Activated B cell treated with CpG ODN at 0.5 μM for 24 hours (primary cell): ENCODE data around the gene MRC2. TPM values are rescaled to one million over a fixed set of nuclear protein-coding genes. Genes with fewer than 3 reads are reported as not detected.
"Not testable (repeated sequence)": the region's sequence is repeated elsewhere in the genome, so short reads cannot be mapped to it uniquely, and the experiment has no call there.

Experiments used
- ATAC-seq: fragments of 200-7000 bp; cut with Tn5 transposase; one replicate; pipeline ENCODE4 v1.10.0; 2021; ENCODE audit warnings: low read depth, mild to moderate bottlenecking, moderate library complexity
- CTCF ChIA-PET: fragments of 350-600 bp; sonication (Branson Sonifier 250); formaldehyde crosslinking; loops from one replicate; lab custom pipeline; 2021; ENCODE audit warnings: antibody characterized with exemption; lab: Charles Lee
- POLR2A ChIA-PET: fragments of 350-600 bp; sonication (Branson Sonifier 250); formaldehyde crosslinking; loops from one replicate; lab custom pipeline; 2021; ENCODE audit warnings: antibody characterized with exemption; lab: Charles Lee
- DNase-seq: peaks from one replicate; pipeline ENCODE4 v3.0.0; 2022
- H3K27ac Mint-ChIP-seq: one replicate; pipeline ENCODE4 v1.8.0; 2020; ENCODE audit warnings: mixed read lengths
- H3K27me3 Mint-ChIP-seq: one replicate; pipeline ENCODE4 v1.8.0; 2021; ENCODE audit warnings: mixed read lengths
- H3K36me3 Mint-ChIP-seq: one replicate; pipeline ENCODE4 v1.8.0; 2021; ENCODE audit warnings: low read depth, mixed read lengths
- H3K4me1 Mint-ChIP-seq: one replicate; pipeline ENCODE4 v1.8.0; 2021; ENCODE audit warnings: mixed read lengths
- H3K4me3 Mint-ChIP-seq: one replicate; pipeline ENCODE4 v1.8.0; 2020; ENCODE audit warnings: mild to moderate bottlenecking, mixed read lengths
- H3K9me3 Mint-ChIP-seq: one replicate; pipeline ENCODE4 v1.8.0; 2020; ENCODE audit warnings: mixed read lengths
- intact Hi-C: fragments of 100-400 bp; cut with micrococcal nuclease; formaldehyde crosslinking; loops from one replicate; pipeline ENCODE4 v1.15.1; 2024
- total RNA-seq: library from RNA; stranded (reverse); gene quantifications from 2 replicates; pipeline ENCODE4 v1.2.3, GENCODE V29; 2022
- TF ChIP-seq, protein P1 (sequence below): fragments of 200-600 bp; IDR thresholded peaks from one replicate; pipeline ENCODE4 v1.8.0; 2022; ENCODE audit warnings: antibody characterized with exemption, mild to moderate bottlenecking

Gene MRC2
- total RNA-seq, 1 donor from 2014 or later = 0.11 TPM

DNA sequence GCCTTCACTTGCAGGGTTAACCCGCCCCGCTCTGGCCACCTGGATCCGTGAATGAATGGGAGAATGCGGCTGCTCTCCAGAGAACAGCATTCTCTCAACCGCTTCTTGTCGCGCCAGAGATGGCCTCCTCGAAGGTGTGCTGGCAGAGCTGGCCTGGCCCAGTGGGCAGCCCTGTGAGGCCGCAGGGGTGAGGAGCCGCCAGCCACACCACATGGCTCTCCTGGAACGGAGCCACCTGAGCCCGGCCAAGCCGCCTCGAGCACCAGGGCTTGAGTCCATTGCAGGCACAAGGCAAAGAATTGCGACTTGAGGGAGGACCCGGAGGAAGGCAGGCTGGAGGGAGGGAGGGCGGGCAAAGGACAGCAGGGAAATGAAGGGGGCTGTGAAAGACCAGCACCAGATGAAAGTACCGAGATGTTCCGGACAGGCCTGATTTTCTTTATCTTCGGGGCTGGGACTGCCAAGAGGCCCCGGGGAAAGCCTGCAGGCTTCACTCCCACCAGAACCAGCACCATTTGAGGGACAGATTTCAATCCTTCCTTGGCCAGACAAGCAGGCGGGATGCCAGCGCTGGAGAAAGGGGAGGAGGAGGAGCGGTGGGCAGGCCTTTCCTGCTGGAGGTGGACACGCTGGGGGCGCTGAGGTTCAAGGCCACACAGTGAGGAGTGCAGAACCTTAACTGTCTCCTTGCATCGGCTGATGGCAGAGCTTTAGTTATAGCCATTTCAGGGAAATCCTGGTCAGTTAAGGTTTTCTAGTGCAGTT is 69.4 kb downstream of the MRC2 start:
- no peak overlapping the region for H3K27ac Mint-ChIP-seq
- POLR2A ChIA-PET = no interaction called here

DNA sequence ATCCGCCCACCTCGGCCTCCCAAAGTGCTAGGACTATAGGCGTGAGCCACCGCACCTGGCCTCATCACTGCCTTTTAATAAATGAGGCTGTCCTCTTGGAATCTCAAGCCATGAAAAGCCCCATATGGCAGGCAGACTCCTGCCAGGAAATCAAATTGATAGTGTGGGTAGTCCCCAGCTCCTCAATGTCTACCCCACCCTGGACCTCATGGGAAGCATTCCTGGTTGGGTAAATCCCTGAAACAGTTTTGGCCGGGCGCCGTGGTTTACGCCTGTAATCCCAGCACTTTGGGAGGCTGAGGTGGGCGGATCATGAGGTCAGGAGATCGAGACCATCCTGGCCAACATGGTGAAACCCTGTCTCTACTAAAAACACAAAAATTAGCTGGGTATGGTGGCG is 71.0 kb downstream of the MRC2 start:
- CTCF ChIA-PET, H3K4me1 Mint-ChIP-seq, H3K4me3 Mint-ChIP-seq, DNase-seq, H3K27ac Mint-ChIP-seq, POLR2A ChIA-PET, H3K9me3 Mint-ChIP-seq, H3K36me3 Mint-ChIP-seq, intact Hi-C loops, ATAC-seq: not testable (repeated sequence)
- H3K27me3 Mint-ChIP-seq = peaks cover 14% of the 10 kb centered on the region

More for the DNA sequence above, 69.4 kb downstream of the MRC2 start:
- peaks cover 14% of the 10 kb centered on the region for H3K27me3 Mint-ChIP-seq
- DNase-seq = no peak
- no peak overlapping the region for H3K4me3 Mint-ChIP-seq
- intact Hi-C loops = no loop called here
- ATAC-seq = no peak
- no peaks in the 10 kb centered on the region for H3K36me3 Mint-ChIP-seq
- TF ChIP-seq, protein P1, sequence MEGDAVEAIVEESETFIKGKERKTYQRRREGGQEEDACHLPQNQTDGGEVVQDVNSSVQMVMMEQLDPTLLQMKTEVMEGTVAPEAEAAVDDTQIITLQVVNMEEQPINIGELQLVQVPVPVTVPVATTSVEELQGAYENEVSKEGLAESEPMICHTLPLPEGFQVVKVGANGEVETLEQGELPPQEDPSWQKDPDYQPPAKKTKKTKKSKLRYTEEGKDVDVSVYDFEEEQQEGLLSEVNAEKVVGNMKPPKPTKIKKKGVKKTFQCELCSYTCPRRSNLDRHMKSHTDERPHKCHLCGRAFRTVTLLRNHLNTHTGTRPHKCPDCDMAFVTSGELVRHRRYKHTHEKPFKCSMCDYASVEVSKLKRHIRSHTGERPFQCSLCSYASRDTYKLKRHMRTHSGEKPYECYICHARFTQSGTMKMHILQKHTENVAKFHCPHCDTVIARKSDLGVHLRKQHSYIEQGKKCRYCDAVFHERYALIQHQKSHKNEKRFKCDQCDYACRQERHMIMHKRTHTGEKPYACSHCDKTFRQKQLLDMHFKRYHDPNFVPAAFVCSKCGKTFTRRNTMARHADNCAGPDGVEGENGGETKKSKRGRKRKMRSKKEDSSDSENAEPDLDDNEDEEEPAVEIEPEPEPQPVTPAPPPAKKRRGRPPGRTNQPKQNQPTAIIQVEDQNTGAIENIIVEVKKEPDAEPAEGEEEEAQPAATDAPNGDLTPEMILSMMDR = no peak
- no peaks in the 10 kb centered on the region for H3K4me1 Mint-ChIP-seq
- CTCF ChIA-PET = no interaction called here
- H3K9me3 Mint-ChIP-seq = no peaks in the 10 kb centered on the region

DNA sequence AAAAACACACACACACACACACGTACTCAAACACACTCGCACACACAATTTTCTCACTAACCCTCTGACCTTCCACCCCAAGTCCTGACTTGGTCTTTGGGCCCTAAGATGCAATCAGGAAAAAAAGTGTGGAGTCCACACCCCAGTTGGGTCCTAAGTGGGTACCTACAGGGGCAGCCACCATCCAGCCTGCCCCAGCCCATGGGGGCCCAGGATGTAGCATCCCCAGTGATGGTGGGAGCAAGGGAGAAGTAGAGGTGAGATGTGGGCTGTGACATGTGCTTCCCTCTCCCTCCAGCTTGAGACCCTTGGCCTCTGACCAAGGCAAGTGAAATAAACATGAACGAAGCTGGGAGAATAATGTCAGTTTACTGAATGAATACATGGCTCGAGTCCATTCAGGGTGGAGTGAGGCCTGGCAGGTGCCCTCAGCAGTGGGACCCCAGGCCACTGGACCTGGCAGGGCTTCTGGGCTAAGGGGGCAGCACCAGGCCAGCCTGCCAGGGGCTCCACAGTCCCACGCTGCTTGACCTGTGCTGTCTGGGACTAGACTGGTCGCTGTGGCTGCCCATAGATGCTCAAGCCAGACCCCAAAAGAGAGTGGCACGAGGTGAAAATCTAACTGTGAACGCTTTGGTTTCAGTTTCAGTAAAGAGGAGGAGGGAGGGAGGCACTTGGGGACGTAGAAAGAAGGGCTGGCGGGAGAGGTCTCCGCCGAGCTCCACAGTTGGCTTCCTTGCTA is 73.7 kb downstream of the MRC2 start:
- H3K36me3 Mint-ChIP-seq = no peaks in the 10 kb centered on the region
- CTCF ChIA-PET = interaction anchor here (0.6 to 0.9 kb wide), 2 partner anchors 214 to 706 kb away, joined by 4 read pairs; no protein-coding TSS in a partner anchor
- H3K4me1 Mint-ChIP-seq = peaks cover 10% of the 10 kb centered on the region
- TF ChIP-seq, protein P1 = no peak
- no peaks in the 10 kb centered on the region for H3K9me3 Mint-ChIP-seq
- H3K27me3 Mint-ChIP-seq = peaks cover 11% of the 10 kb centered on the region
- DNase-seq (no peak), ATAC-seq (no peak)
- intact Hi-C loops = loop anchor here (5.0 kb wide), 1 partner anchor 381 kb away; no protein-coding TSS in a partner anchor
- H3K27ac Mint-ChIP-seq = no peak overlapping the region
- H3K4me3 Mint-ChIP-seq = no peak overlapping the region
- POLR2A ChIA-PET = no interaction called here

DNA sequence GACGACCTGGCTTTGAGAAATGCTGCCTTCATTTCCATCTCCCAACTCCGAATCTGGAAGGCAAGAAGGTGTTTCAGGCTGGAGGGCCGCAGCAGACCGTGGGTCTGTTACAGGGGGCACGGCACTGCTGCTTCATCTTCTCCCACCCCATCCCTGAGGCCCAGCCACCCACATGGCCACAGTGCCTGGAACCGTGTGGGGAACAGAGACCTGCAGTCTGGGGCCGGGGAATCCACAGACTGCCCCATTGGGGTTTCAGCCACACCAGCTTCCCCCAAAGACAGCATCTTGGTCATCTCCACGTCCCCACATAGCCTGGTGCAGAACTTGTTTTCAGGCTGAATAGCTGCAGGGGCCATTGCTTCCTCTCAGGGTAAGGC is 74.2 kb downstream of the MRC2 start:
- peaks cover 10% of the 10 kb centered on the region for H3K4me1 Mint-ChIP-seq
- ChIA-PET CTCF (interaction anchor here (0.9 kb wide), 1 partner anchor 705 kb away, joined by 4 read pairs; no protein-coding TSS in a partner anchor), POLR2A (no interaction called here)
- peaks cover 11% of the 10 kb centered on the region for H3K27me3 Mint-ChIP-seq
- TF ChIP-seq, protein P1 = no peak
- no peak overlapping the region for H3K27ac Mint-ChIP-seq
- H3K4me3 Mint-ChIP-seq = no peak overlapping the region
- no peaks in the 10 kb centered on the region for H3K36me3 Mint-ChIP-seq
- H3K9me3 Mint-ChIP-seq = no peaks in the 10 kb centered on the region
- ATAC-seq = no peak
- intact Hi-C loops = loop anchor here (5.0 kb wide), 1 partner anchor 381 kb away; no protein-coding TSS in a partner anchor
- DNase-seq = no peak

DNA sequence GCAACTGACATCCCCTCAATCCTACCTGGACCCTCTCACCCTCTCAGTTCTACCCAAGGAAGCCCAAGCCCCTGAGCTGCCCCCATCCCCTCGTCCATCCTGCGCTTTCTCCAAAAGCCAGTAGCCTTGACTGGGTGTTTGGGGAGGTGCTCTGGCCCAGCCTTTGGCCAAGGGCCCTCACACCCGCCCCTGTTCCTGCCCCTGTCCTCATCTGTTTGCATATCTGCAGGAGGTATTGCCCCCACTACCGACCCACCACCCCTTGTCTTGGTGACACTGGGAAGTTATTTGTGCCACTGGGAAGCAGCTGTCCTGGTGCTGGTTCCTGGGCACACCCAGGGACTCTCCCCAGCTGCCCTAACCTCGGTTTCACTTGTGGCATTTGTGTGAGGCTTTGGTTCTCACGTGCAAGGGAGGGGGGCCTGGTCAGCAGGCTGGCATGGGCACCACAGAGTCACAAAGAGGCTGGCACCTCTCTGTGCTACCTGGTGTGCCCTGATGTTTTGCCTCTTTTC is 75.3 kb downstream of the MRC2 start:
- TF ChIP-seq, protein P1 = no peak
- Mint-ChIP-seq H3K4me3 (no peak overlapping the region), H3K9me3 (no peaks in the 10 kb centered on the region), H3K36me3 (no peaks in the 10 kb centered on the region), H3K27me3 (peaks cover 11% of the 10 kb centered on the region), H3K27ac (no peak overlapping the region), H3K4me1 (peaks cover 10% of the 10 kb centered on the region)
- ATAC-seq (no peak), DNase-seq (no peak)
- CTCF ChIA-PET = interaction anchor here (1.4 kb wide), 1 partner anchor 704 kb away, joined by 6 read pairs; no protein-coding TSS in a partner anchor
- intact Hi-C loops = loop anchor here (1.0 to 5.0 kb wide), 4 partner anchors 21 to 703 kb away; no protein-coding TSS in a partner anchor
- POLR2A ChIA-PET = no interaction called here
